Heart left ventricle (tissue), 16 donors: Measurements from ENCODE around the gene DEAF1. TPM values are rescaled to one million over a fixed set of nuclear protein-coding genes. Genes with fewer than 3 reads are reported as not detected.

ENCODE experiments used
- ATAC-seq, 4 donors: fragments of 200-7000 bp; cut with Tn5 transposase; one replicate each; pipeline ENCODE4 v1.9.1; 2020 to 2022; ENCODE audit warnings: moderate library complexity in 4 of 4, mild to moderate bottlenecking in 3 of 4, moderate number of reproducible peaks in 1 of 4
- DNase-seq, 5 donors: peaks; one replicate each; pipeline ENCODE4 v3.0.0-alpha.2; 2020
- H3K27ac ChIP-seq, 12 donors: fragments of 200-600 bp; sonication (generic) in 4 of 12; one replicate each; pipeline versions ENCODE4 v1.5.0 to v1.8.0; 2016 to 2022; ENCODE audit warnings: mild to moderate bottlenecking in 2 of 12
- H3K27me3 ChIP-seq, 9 donors: fragments of 200-600 bp; sonication (generic) in 2 of 9; one replicate each; pipeline versions ENCODE4 v1.5.1 to v1.8.0; 2016 to 2022; ENCODE audit warnings: mild to moderate bottlenecking in 3 of 9
- H3K36me3 ChIP-seq, 9 donors: fragments of 200-600 bp; sonication (generic) in 2 of 9; one replicate each; pipeline versions ENCODE4 v1.5.0 to v1.8.0; 2018 to 2022; ENCODE audit warnings: mild to moderate bottlenecking in 2 of 9
- H3K4me1 ChIP-seq, 12 donors: fragments of 200-600 bp; sonication (generic) in 4 of 12; one replicate each; pipeline versions ENCODE4 v1.5.0 to v1.8.0; 2016 to 2022; ENCODE audit warnings: mild to moderate bottlenecking in 3 of 12
- H3K4me3 ChIP-seq, 12 donors: fragments of 200-600 bp; sonication (generic) in 4 of 12; one replicate each; pipeline versions ENCODE4 v1.5.0 to v1.8.0; 2017 to 2022; ENCODE audit warnings: mild to moderate bottlenecking in 9 of 12, moderate library complexity in 4 of 12
- H3K9me3 ChIP-seq, 12 donors: fragments of 200-600 bp; sonication (generic) in 4 of 12; one replicate each; pipeline versions ENCODE4 v1.5.0 to v1.8.0; 2016 to 2022; ENCODE audit warnings: mild to moderate bottlenecking in 1 of 12
- CTCF ChIP-seq, 12 donors: fragments of 200-600 bp; sonication (generic) in 4 of 12; IDR thresholded peaks; one replicate each; pipeline versions ENCODE4 v1.5.0 to v1.8.0; 2018 to 2022; ENCODE audit warnings: antibody characterized with exemption in 12 of 12, mild to moderate bottlenecking in 5 of 12
- POLR2A ChIP-seq, 2 donors: fragments of 450-650 bp; IDR thresholded peaks; one replicate each; pipeline ENCODE4 v1.6.1; 2017; ENCODE audit warnings: antibody characterized with exemption in 2 of 2, mild to moderate bottlenecking in 2 of 2, moderate library complexity in 2 of 2
- WGBS, 4 donors: extraction: QIAGEN DNeasy Blood & Tissue Kit in 2 of 4; methylation state at CpG; one replicate each; pipeline versions ENCODE4 v1.1.5 to v1.1.7; 2013 to 2018; 5-methylcytosine and 5-hydroxymethylcytosine counted together
- intact Hi-C, 10 donors: fragments of 100-400 bp; cut with DNase I; formaldehyde crosslinking; loops; one replicate each; pipeline versions ENCODE4 v1.11.1 to v1.14.2; 2022
- polyA plus RNA-seq, 2 donors: library from polyadenylated mRNA; stranded (reverse); fragments of 200-250 nt; gene quantifications; one replicate each; pipeline ENCODE4 v1.2.3, GENCODE V29; 2013
- total RNA-seq, 9 donors: library from RNA; depleted of rRNA in 2 of 9; stranded (reverse); fragments of >200 nt in 2 of 9; fragmentation: NEBNext Ultra II Directional in 3 of 9; extraction: Animal tissue kit (Norgen Biotek cat#: 25700) in 3 of 9; gene quantifications; one replicate each; pipeline versions ENCODE4 v1.1.0 to v1.2.4, GENCODE V29; 2016 to 2023
- donor health status: ischemic (EF 13 %, LVEDD 7.1; RV severe dilation, severe dysfunction).
- donor health status: healthy with polysubstance abuse.
- donor health status: DM: no; HTN: yes; CAD: no.
- donor health status: DM: no; HTN: no; CAD: no.
- donor health status: ischemic (EF 25% LVEDD 6.9; RV normal size, moderate dysfunction).
- donor health status: ischemic (EF 25% LVEDD 5.7; RV mildly dilated, moderate dysfunction).
- donor health status: healthy.
- donor health status: DM: yes; HTN: yes; CAD: no.
- donor health status: ischemic (EF 35%, LVEDD 5.7; RV mildly dilated, moderate dysfunction).
- donor health status: nonischemic (EF 11% LVEDD 7.7; RV severe dilation, severe dysfunction).
- donor health status: DM: yes; HTN: yes; CAD: no.
- donor health status: PGD.
- donor health status: ischemic (EF 29% LVEDD 5.4; RV normal size, mild dysfunction).
- donor health status: nonischemic (EF 23%, LVEDD 6.1; RV moderate dilation, normal function).

Gene DEAF1
- total and polyA plus RNA-seq, 11 donors: 11.8 to 25.6 (median 15.1) TPM

GRCh38 chr11:706957-707816 lies 12.2 kb upstream of the DEAF1 start:
- Histone ChIP-seq H3K9me3 (no peaks in the 10 kb centered on the region), H3K27ac (peak overlapping the region in 6 of 12 donors; percentile 23 to 78 (median 46)), H3K4me3 (peak overlapping the region in 11 of 12 donors; percentile 22 to 61 (median 45)), H3K36me3 (peaks cover 0 to 15% (median under 1%) of the 10 kb centered on the region in 9 donors), H3K27me3 (peaks cover 0 to 51% (median 14%) of the 10 kb centered on the region in 9 donors), H3K4me1 (peaks cover 0 to 38% (median 17%) of the 10 kb centered on the region in 12 donors)
- WGBS, 4 donors: 50 to 73% (median 60%) methylated on average over 18 to 30 of the region's 30 CpGs
- TF ChIP-seq POLR2A (IDR thresholded peaks at IDR 0.05) (no peak), CTCF (IDR thresholded peaks at IDR 0.05) (no peak)
- DNase-seq (peak in 2 of 5 donors; percentile 11 to 62), ATAC-seq (peak in 2 of 4 donors; percentile 38 to 56)
- intact Hi-C loops: no loop called here

- Histone ChIP-seq H3K4me3 (peak overlapping the region; percentile 7 to 61 (median 44)), H3K36me3 (peaks cover 0 to 20% (median 7%) of the 10 kb centered on the region in 9 donors), H3K4me1 (peaks cover 0 to 38% (median 17%) of the 10 kb centered on the region in 12 donors), H3K27ac (peak overlapping the region in 6 of 12 donors; percentile 23 to 78 (median 39)), H3K9me3 (no peaks in the 10 kb centered on the region), H3K27me3 (peaks cover 0 to 47% (median 14%) of the 10 kb centered on the region in 9 donors)
- 12 to 19% (median 16%) methylated on average over 11 to 22 of the region's 22 CpGs for WGBS, 4 donors
- ATAC-seq (peak in 3 of 4 donors; percentile 4 to 50 (median 23)), DNase-seq (peak in 2 of 5 donors; percentile 12 to 60)
- intact Hi-C loops: no loop called here
- TF ChIP-seq CTCF (IDR thresholded peaks at IDR 0.05): no peak
- TF ChIP-seq POLR2A (IDR thresholded peaks at IDR 0.05): no peak
Measured at GRCh38 chr11:706439-706956, 11.5 kb upstream of the DEAF1 start.

GRCh38 chr11:705646-706438 lies 10.8 kb upstream of the DEAF1 start, which contains the start of gene EPS8L2:
EPS8L2 (plus strand) TSS chr11:706231; CDS start chr11:709408, 3,177 bp downstream.
- Histone ChIP-seq H3K27ac (peak within 1 kb of the TSS in 6 of 12 donors; percentile 23 to 78 (median 46)), H3K4me3 (peak within 1 kb of the TSS; percentile 7 to 61 (median 44)), H3K36me3 (peaks cover 0 to 24% (median 10%) of the 10 kb centered on the region in 9 donors), H3K4me1 (peaks cover 0 to 38% (median 17%) of the 10 kb centered on the region in 12 donors), H3K9me3 (no peaks in the 10 kb centered on the region), H3K27me3 (peaks cover 0 to 44% (median 14%) of the 10 kb centered on the region in 9 donors)
- 8 to 28% (median 12%) methylated on average over 5 to 90 of the region's 90 CpGs for WGBS, 4 donors
- ATAC-seq (peak in 2 of 4 donors; percentile 3 to 5), DNase-seq (peak in 1 of 5 donors; percentile 67)
- TF ChIP-seq CTCF (IDR thresholded peaks at IDR 0.05) (no peak), POLR2A (IDR thresholded peaks at IDR 0.05) (no peak)
- intact Hi-C loops: no loop called here
